Measurements from ENCODE around the gene ECI1. TPM values are rescaled to one million over a fixed set of nuclear protein-coding genes. Genes with fewer than 3 reads are reported as not detected.

ECI1 gene
- total RNA-seq, 1 experiment from 2014 or later, result 140 TPM

DNA sequence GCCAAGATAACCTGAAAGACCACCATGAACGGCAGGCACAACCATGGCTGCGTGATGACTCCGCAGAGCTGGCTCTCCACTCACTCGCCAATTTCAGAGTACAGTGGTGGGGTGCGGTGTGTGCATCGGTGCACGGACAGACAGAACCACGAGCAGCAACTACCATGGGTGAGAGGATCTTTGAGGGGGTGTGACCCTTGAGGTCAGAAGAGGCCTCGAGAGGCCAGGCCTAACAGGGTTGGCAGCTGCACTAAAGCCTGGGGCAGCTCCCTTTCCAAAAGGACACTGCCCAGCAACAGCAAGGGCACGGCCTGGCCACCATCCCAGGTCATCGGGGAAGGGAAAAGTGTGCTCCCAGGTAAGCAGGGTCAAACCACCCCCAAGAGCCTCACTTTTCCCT, 1.9 kb upstream of the ECI1 start:
- TF ChIP-seq YY1 (IDR thresholded peaks at IDR 0.05; ENCODE audit: extremely low read depth, insufficient replicate concordance, low read depth, low read length), result no peak
- no peak for TF ChIP-seq EGR1 (IDR thresholded peaks at IDR 0.05; ENCODE audit: low read depth)
- no peak for TF ChIP-seq EZH2 (IDR thresholded peaks at IDR 0.05)
- TF ChIP-seq, protein P1, sequence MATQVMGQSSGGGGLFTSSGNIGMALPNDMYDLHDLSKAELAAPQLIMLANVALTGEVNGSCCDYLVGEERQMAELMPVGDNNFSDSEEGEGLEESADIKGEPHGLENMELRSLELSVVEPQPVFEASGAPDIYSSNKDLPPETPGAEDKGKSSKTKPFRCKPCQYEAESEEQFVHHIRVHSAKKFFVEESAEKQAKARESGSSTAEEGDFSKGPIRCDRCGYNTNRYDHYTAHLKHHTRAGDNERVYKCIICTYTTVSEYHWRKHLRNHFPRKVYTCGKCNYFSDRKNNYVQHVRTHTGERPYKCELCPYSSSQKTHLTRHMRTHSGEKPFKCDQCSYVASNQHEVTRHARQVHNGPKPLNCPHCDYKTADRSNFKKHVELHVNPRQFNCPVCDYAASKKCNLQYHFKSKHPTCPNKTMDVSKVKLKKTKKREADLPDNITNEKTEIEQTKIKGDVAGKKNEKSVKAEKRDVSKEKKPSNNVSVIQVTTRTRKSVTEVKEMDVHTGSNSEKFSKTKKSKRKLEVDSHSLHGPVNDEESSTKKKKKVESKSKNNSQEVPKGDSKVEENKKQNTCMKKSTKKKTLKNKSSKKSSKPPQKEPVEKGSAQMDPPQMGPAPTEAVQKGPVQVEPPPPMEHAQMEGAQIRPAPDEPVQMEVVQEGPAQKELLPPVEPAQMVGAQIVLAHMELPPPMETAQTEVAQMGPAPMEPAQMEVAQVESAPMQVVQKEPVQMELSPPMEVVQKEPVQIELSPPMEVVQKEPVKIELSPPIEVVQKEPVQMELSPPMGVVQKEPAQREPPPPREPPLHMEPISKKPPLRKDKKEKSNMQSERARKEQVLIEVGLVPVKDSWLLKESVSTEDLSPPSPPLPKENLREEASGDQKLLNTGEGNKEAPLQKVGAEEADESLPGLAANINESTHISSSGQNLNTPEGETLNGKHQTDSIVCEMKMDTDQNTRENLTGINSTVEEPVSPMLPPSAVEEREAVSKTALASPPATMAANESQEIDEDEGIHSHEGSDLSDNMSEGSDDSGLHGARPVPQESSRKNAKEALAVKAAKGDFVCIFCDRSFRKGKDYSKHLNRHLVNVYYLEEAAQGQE (IDR thresholded peaks at IDR 0.05; ENCODE audit: low read depth), result no peak
- no peak for TF ChIP-seq SIN3A (IDR thresholded peaks at IDR 0.05; ENCODE audit: low read depth)
- no peak for TF ChIP-seq RAD21 (IDR thresholded peaks at IDR 0.05; ENCODE audit: low read depth)
- TF ChIP-seq ZNF274 (IDR thresholded peaks at IDR 0.05; ENCODE audit: low read depth, low read length), result no peak
- no peak for TF ChIP-seq CTCF (IDR thresholded peaks at IDR 0.05 in 2 of 3, conservative IDR thresholded peaks at IDR 0.05 in 1 of 3; ENCODE audit: borderline replicate concordance in 1 of 3, insufficient read depth in 1 of 3, low read depth in 2 of 3, low read length in 2 of 3)
- no peak for TF ChIP-seq ATF3 (IDR thresholded peaks at IDR 0.05)
- no TSS peak for BruUV-seq (replicated peaks)
- RAD21 ChIA-PET (ENCODE audit: low non-redundant PET in 1 of 2, low total read pairs in 2 of 2, uncharacterized antibody in 2 of 2, unreplicated experiment in 2 of 2), result no interaction called here

More for the DNA sequence above, 1.9 kb upstream of the ECI1 start:
- ChIA-PET POLR2A (interaction anchor here (1.6 to 2.8 kb wide), 3 partner anchors 10 to 38 kb away, joined by 8 to 17 read pairs (median 9); partner anchors contain the start of gene PGP), CTCF (interaction anchor here (1.0 kb wide), 1 partner anchor 248 kb away, joined by 3 read pairs; no protein-coding TSS in a partner anchor)
- Histone ChIP-seq H3K4me1 (ENCODE audit: control insufficient read depth in 1 of 2, insufficient read depth in 2 of 2, low read length in 2 of 2) (peaks cover 15 to 31% of the 10 kb centered on the region in 2 experiments), H4K20me1 (ENCODE audit: insufficient read depth) (peaks cover 5% of the 10 kb centered on the region; the same call in 1 of the 2 replicates), H3K9me3 (ENCODE audit: control insufficient read depth in 1 of 2, insufficient read depth in 1 of 2, low read depth in 1 of 2, low read length in 2 of 2) (no peaks in the 10 kb centered on the region), H3K9me2 (ENCODE audit: insufficient read depth) (no peaks in the 10 kb centered on the region), H3K27ac (ENCODE audit: low read depth, low read length) (no peak overlapping the region), H3K27me3 (ENCODE audit: insufficient read depth, low read length) (no peaks in the 10 kb centered on the region), H3K9ac (ENCODE audit: low read length) (no peak overlapping the region), H3K4me2 (ENCODE audit: low read length) (no peak overlapping the region), H3K79me2 (ENCODE audit: insufficient read depth, low read length) (peaks cover 63% of the 10 kb centered on the region), H3K4me3 (replicated peaks in 1 of 2; ENCODE audit: low read depth in 1 of 2, low read length in 2 of 2) (no peak overlapping the region), H3K36me3 (ENCODE audit: control insufficient read depth in 1 of 2, insufficient read depth in 2 of 2, low read length in 2 of 2) (peaks cover 38 to 48% of the 10 kb centered on the region in 2 experiments), H2AFZ (ENCODE audit: low read depth, low read length, poor library complexity, severe bottlenecking) (no peak overlapping the region)
- DNase-seq (ENCODE audit: low read depth, low spot score), result no peak
- ATAC-seq, result no peak
- intact Hi-C loops (cut with micrococcal nuclease), result loop anchor here (10.0 kb wide), 1 partner anchor 228 kb away; the partner anchor contains the start of gene NHERF2

Measured in HCT116 (cell line).